Endothelial cell of hepatic sinusoid (primary cell): ENCODE data around the gene TLDC2.

Experiments used
- in situ Hi-C: cut with HindIII; loops from 2 replicates; pipeline ENCODE4 v1.10.0; 2017; ENCODE audit warnings: low sequenced_read_pairs

Gene TLDC2

DNA sequence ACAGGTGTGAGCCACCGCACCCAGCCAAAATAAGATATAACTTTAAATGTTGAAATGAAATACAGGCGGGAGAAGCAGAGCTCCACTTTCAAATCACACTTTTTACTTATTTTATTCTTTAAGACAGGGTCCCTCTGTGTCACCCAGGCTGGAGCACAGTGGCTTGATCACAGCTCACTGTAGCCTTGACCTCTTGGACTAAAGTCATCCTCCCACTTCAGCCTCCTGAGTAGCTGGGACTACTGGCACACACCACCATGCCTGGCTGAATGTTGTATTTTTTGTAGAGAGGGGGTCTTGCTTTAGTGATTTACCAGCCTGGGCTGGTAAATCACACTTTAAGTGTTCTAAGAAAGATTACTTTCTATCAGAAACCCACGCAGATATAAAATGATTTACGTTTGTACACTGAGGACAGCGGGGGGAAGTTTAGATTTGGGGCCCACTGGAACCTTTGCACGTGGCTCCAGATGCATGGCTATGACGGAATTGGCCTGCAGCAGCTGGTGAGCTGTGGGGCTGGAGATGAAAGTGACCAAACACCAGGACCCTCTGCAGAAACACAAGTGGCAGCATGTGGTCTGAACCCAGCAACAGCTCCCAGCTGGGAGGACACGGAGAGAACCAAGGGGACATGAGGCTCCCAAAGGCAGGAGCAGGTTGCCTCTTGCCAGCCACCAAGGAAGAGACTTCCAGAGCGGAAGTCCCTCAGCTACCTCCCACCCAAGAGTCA lies 26.4 kb upstream of the TLDC2 start:
- in situ Hi-C loops: no loop called here

DNA sequence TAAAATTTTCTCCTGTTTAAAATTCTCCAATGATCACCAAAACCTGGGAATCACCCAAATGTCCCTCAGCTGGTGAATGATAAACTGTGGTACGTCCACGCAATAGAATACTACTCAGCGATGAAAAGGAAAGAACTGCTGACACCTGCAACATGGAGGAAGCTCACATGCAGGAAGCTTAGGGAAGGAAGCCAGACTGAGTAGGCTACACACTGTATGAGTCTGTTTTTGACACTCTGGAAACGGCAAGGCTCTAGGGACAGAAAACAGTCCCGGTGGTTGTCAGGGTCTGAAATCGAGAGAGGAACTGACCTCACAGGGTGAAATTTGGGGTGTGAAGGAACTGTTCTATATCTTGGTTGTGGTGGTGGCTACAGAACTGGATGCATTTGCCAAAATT lies 25.2 kb upstream of the TLDC2 start:
- in situ Hi-C loops: no loop called here

DNA sequence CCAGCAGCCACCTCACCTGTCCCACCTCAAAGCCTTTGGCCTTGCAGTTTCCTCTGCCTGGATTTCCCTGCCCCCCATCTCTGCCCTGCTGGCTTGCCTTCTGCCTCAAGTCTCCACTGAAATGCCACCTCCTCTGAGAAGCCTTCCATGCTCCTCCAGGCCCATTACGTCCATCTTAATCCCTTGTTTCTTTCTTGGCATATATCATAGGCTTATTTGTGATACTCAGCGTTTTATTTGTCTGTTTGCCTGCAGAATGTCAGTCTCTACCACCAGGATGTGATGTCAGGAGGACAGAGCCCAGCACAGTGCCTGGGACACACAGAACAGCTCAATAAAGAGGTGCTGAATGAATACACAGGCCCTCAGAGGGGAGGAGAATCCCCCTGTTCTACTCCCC lies 24.4 kb upstream of the TLDC2 start:
- in situ Hi-C loops: no loop called here

DNA sequence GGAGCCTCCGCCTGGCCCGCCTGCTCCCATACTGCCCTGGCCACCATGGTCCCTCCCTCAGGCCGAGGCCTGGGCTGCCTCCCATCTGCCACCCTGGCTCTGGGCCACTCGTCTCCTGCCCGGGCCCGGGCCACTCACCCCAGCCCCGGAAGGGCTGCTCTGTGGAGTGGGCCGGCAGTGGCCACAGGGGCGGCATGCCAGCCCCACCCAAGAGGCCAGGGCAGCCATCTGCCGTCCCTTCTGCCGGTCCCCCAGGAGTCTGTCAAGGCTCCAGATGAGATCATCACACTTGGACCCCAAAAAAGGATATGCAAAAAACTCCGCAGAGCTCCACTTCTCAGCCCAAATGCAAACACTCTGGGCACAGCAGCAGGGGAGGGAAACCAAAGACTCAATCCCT lies 23.8 kb upstream of the TLDC2 start:
- in situ Hi-C loops: no loop called here

DNA sequence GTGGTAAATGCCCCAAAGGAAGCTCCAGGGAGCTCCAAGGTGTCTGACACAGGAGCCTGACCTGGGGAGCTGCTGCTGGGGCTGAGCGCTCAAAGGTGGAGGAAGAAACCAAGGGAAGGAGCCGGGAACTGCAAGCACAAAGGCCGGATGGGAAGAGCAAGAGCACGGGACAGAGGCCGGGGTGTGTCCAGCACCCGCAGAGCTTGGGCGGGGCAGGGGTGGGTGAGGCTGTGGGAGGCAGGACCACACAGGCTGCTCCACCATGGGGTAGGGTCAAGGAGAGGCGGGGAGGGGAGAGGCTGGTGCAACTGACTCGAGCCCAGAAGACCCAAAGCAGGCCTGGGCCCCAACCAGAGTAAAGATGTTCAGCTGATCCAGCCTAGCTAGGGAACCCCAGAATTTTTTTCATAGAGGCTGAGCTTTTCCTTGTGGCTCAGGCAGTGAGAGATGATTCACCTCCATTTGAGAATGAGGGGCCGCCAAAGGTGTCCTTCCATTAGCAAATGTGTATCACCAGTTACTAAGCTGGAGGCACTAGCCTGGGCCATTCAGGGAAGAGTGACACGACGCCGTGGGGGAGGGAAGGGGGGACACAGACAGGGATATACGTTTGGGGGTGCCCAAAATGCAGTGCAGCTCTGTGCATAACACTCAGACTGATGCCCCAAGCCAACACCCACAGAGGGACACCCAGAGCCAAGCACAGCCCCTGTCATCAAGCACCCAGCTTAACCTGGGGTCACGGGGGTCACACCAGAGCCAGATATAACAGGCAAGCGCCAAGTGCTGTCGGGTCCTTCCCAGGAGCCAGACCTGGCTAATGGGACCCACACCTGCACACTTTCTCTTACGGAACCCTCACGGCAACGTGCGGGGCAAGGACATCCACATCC lies 21.3 kb upstream of the TLDC2 start:
- in situ Hi-C loops: no loop called here

DNA sequence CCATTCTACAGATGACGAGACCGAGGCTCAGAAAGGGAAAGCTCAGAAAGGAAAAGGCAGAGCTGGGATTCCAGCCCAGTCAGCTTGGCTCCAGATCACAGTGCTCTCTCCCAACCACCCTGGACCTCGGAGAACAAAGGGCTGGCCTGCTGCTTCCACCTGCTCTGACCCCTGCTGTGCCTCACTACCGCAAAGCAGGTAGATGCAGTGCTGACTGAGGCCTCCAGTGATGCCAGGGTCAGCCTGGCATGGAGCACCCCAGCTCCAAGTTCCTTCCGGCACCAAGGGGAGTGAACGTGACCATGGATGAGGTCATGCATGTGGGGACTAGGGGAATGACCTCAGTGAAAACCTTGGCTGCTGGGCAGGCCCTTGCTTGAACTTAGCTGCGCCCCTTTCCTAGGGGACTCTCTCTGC lies 20.7 kb upstream of the TLDC2 start:
- in situ Hi-C loops: no loop called here

DNA sequence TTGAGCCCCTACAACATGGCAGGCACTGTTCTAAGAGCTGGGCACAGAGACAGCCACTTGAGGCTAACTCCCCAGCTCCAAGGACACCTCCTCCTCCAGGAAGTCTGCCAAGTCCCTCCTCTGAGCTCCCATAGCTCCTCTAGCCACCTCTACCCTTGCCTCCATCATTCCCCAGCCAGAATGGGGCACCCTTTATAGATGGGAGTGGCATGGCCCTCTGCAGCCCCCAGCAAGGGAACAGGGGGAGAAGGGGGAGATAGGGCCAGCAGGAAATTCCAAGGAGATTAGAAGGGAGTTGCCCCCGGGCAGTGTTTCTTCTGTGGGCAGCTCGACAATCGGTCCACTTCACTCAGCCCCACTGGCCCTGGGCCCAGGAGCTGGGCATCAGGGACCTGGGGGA lies 19.7 kb upstream of the TLDC2 start:
- in situ Hi-C loops: no loop called here

DNA sequence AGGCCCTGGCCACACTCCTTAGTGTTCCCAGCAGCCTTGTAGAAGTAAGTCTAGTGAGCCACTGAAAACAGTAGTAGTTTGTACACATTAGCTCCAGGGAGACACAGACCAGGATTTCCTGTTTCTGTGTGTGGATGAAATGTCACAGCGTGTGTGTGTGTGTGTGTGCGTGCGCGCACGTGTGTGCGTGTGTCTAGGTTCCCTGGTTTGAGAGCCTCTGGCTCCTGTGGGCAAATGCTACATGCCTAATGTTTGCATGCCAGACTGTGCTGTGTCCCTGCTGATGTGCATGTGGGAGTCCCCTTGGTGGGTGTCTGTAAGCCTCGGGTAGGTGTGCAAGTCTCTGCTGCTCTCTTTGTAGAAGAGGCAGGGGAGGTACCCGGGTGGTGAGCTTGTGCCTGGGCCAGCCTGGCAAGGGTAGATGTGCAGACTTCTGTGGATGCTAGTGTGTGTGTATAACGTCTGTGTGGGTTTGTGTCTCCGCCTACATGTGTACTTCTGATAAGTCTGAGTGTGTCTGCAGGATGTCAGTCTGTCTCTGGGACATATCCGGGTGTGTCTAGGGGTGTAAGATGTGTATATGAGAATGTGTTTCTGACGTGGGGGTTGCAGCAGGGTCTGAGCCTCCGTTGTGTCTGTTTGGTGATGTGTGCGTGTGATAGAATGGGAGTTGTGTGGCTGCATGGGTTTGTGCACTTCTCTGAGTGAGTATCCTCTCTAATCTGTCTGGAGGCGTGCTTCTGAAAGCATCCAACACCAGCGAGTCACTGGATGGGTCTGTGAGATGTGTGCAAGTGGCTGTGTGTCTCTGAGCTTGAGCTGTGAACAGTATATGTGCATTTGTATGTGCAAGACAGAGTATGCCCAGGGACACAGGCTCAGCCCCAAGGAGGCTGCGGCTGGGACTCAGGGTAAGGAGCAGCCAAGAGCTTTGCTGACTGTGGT lies 19.0 kb upstream of the TLDC2 start:
- in situ Hi-C loops: no loop called here

DNA sequence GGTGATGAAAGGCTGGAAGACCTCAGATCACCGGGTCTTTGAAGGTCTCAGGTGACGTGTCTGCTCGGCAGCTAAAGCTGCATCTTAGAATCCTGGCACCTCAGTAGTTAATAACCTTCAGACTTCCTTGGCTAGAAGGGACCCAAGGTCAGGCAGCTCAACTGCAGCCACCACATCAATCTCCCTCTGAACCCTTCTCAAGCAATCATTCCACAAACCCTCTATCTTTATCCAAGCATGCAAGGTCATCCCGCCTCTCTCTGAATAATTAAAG lies 16.7 kb upstream of the TLDC2 start:
- in situ Hi-C loops: no loop called here

DNA sequence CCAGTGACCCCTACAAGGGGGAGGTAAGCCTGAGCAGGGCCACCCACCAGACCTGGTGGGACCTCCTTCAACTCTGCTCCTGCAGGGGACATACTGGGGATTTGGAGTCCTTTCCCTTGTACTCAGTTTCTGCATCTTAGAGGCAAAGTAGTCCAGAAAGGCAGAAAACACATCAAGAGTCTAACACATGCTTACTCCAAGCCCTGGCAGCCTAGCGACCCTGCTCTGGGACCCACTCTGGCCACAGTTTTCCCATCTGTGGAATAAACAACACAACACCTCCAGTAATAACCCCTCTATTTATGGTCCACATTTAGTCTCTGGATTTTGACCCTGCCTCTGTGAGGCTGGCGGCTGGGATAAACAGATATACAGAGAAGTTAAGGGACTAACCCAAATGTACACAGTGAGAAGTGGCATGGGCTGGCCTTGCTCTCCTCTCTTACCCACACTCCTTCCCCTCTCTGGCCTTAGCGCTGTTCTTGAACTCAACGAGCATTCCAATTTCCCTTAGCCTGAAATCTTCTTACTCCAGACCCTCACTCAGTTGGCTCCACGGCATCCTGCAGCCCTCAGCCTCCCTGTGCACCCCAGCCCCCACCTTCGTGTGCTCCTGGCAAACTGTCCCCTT lies 16.1 kb upstream of the TLDC2 start:
- in situ Hi-C loops: loop anchor here (5.0 kb wide), 1 partner anchor 108 kb away; no protein-coding TSS in a partner anchor

DNA sequence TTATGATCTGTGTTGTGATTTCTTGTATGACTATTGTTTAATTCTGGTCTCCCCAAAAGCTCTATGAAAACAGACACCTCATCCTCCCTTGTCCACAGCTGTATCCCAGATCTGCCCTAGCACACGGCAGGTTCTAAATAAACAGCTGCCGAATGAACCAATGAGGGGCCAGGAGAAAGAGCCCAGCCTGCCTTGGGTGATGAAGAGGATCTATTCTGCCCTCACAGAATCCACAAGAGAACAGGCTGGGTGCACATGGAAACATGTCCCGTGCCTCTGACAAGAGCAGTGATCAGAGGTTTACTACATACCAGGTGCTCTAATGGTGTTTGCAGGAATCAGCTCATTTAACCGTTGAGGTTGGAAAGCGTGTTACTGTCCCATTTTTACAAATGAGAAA lies 15.6 kb upstream of the TLDC2 start:
- in situ Hi-C loops: loop anchor here (5.0 kb wide), 1 partner anchor 108 kb away; no protein-coding TSS in a partner anchor

DNA sequence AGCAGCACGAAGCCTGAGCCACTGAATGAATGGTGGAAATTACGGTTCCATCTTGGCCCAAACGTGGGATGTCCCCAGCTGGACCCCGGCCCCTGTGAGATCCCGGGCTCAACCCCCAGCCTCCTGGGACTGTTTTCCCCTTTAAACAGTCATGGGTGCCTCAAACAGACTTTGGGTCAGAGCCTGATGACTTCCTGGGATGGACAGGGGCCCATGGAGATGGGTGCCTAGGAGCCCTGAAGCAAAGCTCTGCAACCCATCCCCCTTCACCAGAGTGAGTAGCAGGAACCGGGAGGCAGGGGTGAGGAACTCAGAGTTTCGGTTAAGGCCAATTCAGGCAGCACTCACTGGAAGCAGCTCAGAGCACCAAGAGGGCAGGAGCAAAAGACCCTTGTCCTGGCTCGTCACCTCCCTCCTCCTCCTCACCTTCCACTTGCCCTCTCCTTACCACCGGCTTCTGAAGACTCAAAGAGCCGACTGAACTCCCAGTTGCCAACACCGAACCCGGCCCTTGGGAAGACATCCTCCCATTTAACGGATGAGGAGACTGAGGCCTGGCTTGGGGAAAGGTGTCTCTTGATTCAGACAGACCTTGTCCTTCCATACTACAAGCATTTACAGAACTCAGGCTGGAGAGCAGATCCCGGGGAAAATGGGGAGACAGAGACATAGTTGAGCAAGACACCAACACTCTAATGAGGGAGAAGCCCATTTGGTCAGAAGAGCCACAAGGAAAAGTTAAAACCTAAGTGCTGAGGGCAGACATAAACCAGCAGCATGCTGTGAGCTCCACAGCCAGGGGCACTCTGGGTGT lies 14.9 kb upstream of the TLDC2 start:
- in situ Hi-C loops: loop anchor here (5.0 kb wide), 1 partner anchor 109 kb away; no protein-coding TSS in a partner anchor

DNA sequence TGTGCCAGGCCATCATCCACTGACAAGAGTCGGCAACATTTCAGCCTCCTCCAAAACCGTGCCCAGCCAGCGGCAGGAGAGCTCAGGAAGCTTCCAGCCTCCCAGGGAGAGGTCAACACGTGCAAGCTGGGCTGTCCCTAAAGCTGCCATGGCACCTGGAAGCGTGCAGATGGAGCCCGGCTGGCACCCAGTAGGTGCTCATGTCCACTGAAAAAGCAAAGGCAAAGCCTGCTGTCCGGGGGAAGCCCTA lies 14.4 kb upstream of the TLDC2 start:
- in situ Hi-C loops: loop anchor here (5.0 kb wide), 1 partner anchor 109 kb away; no protein-coding TSS in a partner anchor

DNA sequence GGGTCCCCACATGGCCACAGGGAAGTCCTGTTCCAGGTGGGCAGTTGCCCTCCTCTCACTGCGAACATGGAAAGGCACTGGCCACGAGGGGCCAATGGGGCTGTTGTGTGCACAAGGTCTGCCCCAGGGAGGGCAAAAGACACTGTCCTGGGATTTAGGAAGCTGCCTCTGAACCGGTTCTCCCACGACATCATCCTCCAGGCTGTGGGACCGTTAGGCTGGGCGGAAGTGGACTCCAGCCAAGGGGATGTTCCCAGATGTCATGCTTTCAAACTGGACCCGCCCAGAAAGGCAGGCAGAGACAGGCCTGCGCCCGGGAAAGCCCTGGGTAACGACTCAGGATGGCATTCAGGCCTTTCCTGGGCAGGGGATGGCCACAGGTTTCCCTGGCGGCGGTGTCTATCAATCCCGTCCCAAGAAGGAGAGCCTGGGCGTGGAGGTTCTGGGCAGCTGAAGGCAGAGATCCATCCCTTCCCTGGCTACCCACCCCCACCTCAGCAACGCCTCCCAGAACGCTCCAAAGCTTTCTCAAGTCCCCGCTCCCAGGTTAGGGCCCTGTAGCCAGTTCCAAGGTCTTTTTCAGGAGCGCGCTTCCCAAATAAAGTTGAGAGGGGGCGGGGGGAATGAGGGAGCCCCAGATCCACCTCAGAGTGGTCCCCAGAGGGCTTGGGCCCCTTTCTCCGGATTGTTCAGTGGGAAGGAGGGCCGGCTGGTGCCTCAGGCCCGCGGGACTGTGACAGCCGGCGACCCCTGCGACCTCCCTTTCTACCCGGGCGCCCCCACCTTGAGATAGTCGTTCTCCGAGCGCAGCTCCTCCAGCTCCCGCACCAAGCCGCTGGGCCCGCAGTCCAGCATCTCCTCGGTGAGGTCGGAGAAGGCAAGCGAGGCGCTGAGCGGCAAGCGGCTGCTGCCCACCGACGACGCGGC lies 13.8 kb upstream of the TLDC2 start:
- in situ Hi-C loops: loop anchor here (5.0 kb wide), 1 partner anchor 110 kb away; no protein-coding TSS in a partner anchor

DNA sequence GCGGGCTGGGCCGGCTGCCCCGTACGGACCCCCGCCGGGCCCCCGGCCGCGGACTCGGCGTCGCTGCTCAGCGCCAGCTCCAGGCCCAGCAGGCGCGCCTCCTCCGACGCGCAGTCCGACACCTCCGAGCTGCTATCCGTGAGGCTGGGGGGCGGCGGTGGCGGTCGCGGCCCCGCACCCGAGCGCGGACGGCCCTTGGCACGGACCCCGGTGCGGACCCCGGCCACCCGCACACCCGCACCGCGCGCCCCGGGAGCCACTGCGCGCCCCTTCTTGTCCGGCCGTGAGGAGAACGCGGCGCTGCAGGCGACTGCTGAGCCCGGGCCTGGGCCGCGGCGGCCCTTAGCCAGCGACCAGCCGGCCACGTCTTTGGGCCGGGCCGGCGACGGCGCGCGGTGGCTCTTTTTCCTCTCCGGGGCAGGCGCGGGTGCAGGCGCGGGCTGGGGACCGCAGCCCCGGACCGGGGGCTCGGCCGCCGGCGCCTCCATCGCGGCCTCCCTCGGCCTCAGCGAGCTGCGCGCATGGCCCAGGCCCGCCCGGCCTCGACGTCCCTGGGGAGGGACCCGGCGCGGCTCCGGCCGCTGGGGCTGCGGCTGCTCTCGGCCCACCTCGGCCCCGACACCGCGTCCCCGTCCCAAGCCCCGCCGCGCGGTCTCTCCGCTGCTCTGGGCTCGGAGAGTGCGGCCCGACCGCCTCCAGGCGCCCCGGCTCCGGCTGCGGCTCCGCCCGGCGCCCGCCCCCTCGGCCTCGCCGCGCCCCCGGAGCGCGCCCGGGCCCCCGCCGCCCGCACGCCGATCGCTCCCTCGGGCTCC lies 12.9 kb upstream of the TLDC2 start:
- in situ Hi-C loops: loop anchor here (5.0 kb wide), 1 partner anchor 111 kb away; no protein-coding TSS in a partner anchor

DNA sequence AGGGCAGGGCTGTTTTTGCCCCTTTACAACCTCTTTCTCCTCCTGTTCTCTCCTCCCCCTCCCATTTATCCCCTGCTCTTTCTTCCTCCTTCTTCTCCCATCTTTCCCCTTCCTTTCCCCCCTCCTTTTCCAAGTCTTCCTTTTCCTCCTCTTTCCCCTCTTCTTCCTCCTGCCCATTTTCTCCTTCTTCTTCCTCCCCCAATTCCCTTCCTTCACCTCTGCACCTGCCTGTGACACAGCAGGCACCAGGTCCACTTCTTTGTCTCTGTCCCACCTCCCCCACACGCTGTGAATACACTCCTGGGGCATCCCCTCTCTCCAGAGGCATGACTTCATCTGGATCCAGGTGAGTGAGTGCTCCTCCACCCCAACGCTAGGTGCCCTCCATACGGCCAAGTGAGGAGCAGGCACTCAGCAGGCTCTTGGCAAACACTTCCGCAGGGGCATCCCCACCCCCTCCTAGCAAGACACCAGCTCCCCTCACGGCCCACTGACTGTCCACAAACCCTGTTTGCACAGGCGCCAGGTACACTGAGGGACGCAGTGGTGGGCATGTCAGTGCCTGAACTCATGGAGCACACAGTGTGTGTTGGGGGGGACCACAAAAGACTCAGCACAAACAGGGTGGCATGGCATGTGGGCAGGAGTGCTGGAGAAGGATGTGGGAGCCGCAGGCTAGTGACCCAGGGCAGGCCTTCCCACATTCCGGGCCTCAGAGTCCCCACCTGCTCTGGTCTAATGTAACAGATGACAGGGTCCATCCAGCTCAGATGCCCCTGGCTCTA lies 10.7 kb upstream of the TLDC2 start:
- in situ Hi-C loops: no loop called here

DNA sequence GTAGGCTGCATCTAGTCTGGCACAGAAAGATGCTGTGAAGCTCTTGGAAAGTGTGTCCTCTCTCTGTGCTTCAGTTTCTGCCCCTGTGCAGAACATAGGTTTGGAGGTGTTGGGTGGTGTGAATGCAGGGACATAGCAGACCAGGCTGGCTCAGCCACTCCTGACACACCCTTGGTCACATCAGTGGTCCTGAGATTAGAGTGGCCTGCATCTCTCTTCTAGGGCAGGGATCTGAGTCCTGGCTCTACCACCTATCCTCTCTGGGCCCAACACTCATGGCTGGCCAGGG lies 10.1 kb upstream of the TLDC2 start:
- in situ Hi-C loops: no loop called here

DNA sequence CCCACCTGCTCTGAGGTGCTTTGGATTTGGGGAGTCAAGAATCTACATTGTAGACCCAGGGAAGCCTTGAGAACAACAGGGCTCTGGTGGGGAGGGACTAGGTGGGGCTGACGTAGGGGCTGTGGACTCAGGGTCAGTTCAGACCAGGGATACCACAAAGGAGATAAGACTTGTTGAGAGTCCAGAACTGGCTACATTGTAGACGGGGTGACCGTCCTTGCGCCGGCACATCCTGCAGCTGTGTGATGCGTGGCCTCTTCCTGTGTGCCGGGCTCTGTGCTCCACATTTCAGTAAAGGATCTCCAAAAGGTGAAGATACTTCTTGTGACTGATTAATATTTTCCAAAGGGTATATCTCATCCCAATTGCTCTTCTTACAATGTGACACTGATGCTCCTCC lies 9.8 kb upstream of the TLDC2 start:
- in situ Hi-C loops: no loop called here
